Parathyroid adenoma (tissue), 2 donors: ENCODE data around the gene THSD4.
"Not testable (repeated sequence)": the region's sequence is repeated elsewhere in the genome, so short reads cannot be mapped to it uniquely, and the experiment has no call there.

Source experiments
- H2AFZ ChIP-seq: fragments of 300-600 bp; sonication (generic); one replicate; pipeline ENCODE4 v1.7.0; 2017; ENCODE audit warnings: antibody characterized with exemption, mild to moderate bottlenecking
- H3K27ac ChIP-seq: fragments of 300-600 bp; sonication (generic); one replicate; pipeline ENCODE4 v1.7.0; 2017
- H3K27me3 ChIP-seq: fragments of 300-600 bp; sonication (generic); one replicate; pipeline ENCODE4 v1.7.0; 2017; ENCODE audit warnings: low read length; ENCODE audit not compliant: control insufficient read depth, insufficient read depth
- H3K36me3 ChIP-seq: fragments of 300-600 bp; sonication (generic); one replicate; pipeline ENCODE4 v1.7.0; 2017; ENCODE audit warnings: low read length; ENCODE audit not compliant: control insufficient read depth, insufficient read depth
- H3K4me1 ChIP-seq: fragments of 300-600 bp; sonication (generic); one replicate; pipeline ENCODE4 v1.7.0; 2017; ENCODE audit warnings: control low read depth
- H3K4me2 ChIP-seq: fragments of 300-600 bp; sonication (generic); one replicate; pipeline ENCODE4 v1.7.0; 2017; ENCODE audit warnings: low read length
- H3K4me3 ChIP-seq: fragments of 300-600 bp; sonication (generic); one replicate; pipeline ENCODE4 v1.7.0; 2017; ENCODE audit warnings: low read depth, low read length
- H3K79me2 ChIP-seq: fragments of 300-600 bp; sonication (generic); one replicate; pipeline ENCODE4 v1.7.0; 2017; ENCODE audit warnings: control low read depth
- H3K9ac ChIP-seq: fragments of 300-600 bp; sonication (generic); one replicate; pipeline ENCODE4 v1.7.0; 2017; ENCODE audit warnings: mild to moderate bottlenecking
- H3K9me3 ChIP-seq: fragments of 300-600 bp; sonication (generic); one replicate; pipeline ENCODE4 v1.7.0; 2017; ENCODE audit warnings: low read length; ENCODE audit not compliant: control insufficient read depth
- CTCF ChIP-seq: fragments of 300-600 bp; sonication (generic); IDR thresholded peaks from one replicate; pipeline ENCODE4 v1.7.0; 2017; ENCODE audit warnings: antibody characterized with exemption, mild to moderate bottlenecking
- donor health status: primary hyperparathyroidism.

Gene THSD4

GRCh38 chr15:71362987-71363968 lies 248.0 kb downstream of the THSD4 start:
- Histone ChIP-seq H3K4me2 (no peak overlapping the region), H3K4me3 (no peak overlapping the region), H3K9me3 (no peaks in the 10 kb centered on the region), H3K4me1 (no peaks in the 10 kb centered on the region), H3K9ac (no peak overlapping the region), H2AFZ (no peak overlapping the region), H3K36me3 (no peaks in the 10 kb centered on the region), H3K79me2 (no peaks in the 10 kb centered on the region), H3K27ac (no peak overlapping the region), H3K27me3 (no peaks in the 10 kb centered on the region)
- TF ChIP-seq CTCF, result no peak

- no peak for TF ChIP-seq CTCF
- no peak overlapping the region for H3K9ac ChIP-seq
- no peak overlapping the region for H3K4me3 ChIP-seq
- H3K27ac ChIP-seq, result no peak overlapping the region
- H3K4me1 ChIP-seq, result no peaks in the 10 kb centered on the region
- no peaks in the 10 kb centered on the region for H3K27me3 ChIP-seq
- no peak overlapping the region for H2AFZ ChIP-seq
- no peaks in the 10 kb centered on the region for H3K9me3 ChIP-seq
- H3K79me2 ChIP-seq, result no peaks in the 10 kb centered on the region
- no peaks in the 10 kb centered on the region for H3K36me3 ChIP-seq
- no peak overlapping the region for H3K4me2 ChIP-seq
Measured at GRCh38 chr15:71364117-71364584, 248.9 kb downstream of the THSD4 start.

DNA sequence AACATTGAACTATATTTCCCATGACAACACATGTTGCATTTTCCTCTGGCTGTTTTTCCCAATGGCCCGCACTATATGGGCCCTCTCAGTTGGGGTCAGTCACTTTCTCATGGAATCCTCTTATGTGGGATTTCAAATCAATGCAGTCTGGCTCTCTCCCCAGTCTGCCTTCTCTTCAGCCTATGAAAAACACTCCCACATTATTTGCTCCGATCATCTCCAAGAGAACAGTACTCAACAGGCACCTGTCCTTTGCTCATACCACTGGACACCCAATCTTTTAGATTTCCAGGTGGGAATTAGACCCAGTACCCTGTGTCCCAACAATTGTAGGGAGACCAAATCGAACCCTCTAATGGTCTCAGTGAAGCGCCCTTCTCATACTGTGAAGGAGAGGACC lies 251.3 kb downstream of the THSD4 start:
- Histone ChIP-seq H3K27me3 (no peaks in the 10 kb centered on the region), H3K4me1 (no peaks in the 10 kb centered on the region), H3K27ac (no peak overlapping the region), H3K9ac (no peak overlapping the region), H3K36me3 (no peaks in the 10 kb centered on the region), H3K79me2 (no peaks in the 10 kb centered on the region), H3K4me2 (no peak overlapping the region), H3K9me3 (no peaks in the 10 kb centered on the region), H2AFZ (no peak overlapping the region), H3K4me3 (no peak overlapping the region)
- no peak for TF ChIP-seq CTCF

DNA sequence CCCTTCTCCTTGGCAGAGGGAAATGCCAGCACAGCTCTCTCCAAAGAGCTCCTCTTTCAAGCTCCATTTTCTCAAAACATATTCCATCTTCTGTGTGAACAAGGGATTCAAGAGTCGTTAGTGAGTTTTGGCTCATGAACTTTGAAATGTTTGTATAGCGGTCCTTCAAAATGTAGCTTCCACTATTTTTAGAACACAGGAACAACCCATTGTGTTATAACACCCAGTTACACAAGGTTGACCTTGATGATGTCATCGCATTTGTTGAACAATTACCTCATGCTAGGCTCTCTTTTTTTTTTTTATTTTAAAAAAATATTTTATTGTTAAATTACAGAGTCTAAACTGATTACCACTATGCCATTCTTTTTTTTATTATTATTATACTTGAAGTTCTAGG lies 251.7 kb downstream of the THSD4 start:
- H3K9ac ChIP-seq, result no peak overlapping the region
- H3K79me2 ChIP-seq, result no peaks in the 10 kb centered on the region

DNA sequence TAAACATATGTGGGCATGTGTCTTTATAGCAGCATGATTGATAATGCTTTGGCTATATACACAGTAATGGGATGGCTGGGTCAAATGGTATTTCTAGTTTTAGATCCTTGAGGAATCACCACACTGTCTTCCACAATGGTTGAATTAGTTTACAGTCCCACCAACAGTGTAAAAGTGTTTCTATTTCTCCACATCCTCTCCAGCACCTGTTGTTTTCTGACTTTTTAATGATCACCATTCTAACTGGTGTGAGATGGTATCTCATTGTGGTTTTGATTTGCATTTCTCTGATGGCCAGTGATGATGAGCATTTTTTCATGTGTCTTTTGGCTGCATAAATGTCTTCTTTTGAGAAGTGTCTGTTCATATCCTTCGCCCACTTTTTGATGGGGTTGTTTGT lies 252.5 kb downstream of the THSD4 start:
- H3K4me3 ChIP-seq, H3K4me1 ChIP-seq, H2AFZ ChIP-seq, H3K79me2 ChIP-seq, H3K36me3 ChIP-seq, H3K27me3 ChIP-seq, H3K9me3 ChIP-seq, H3K27ac ChIP-seq, H3K4me2 ChIP-seq, H3K9ac ChIP-seq: not testable (repeated sequence)

More for the DNA sequence above, 251.7 kb downstream of the THSD4 start:
- Histone ChIP-seq H2AFZ (no peak overlapping the region), H3K27ac (no peak overlapping the region), H3K9me3 (no peaks in the 10 kb centered on the region), H3K4me3 (no peak overlapping the region), H3K27me3 (no peaks in the 10 kb centered on the region), H3K4me2 (no peak overlapping the region), H3K36me3 (no peaks in the 10 kb centered on the region), H3K4me1 (no peaks in the 10 kb centered on the region)
- no peak for TF ChIP-seq CTCF

GRCh38 chr15:71372769-71373168 lies 257.5 kb downstream of the THSD4 start:
- not testable (repeated sequence) for H2AFZ ChIP-seq, H3K79me2 ChIP-seq, H3K4me2 ChIP-seq, H3K4me3 ChIP-seq, H3K27ac ChIP-seq, H3K4me1 ChIP-seq, H3K27me3 ChIP-seq, H3K9ac ChIP-seq, H3K9me3 ChIP-seq, H3K36me3 ChIP-seq
